ENCODE results near the gene DCAF17.

DNA sequence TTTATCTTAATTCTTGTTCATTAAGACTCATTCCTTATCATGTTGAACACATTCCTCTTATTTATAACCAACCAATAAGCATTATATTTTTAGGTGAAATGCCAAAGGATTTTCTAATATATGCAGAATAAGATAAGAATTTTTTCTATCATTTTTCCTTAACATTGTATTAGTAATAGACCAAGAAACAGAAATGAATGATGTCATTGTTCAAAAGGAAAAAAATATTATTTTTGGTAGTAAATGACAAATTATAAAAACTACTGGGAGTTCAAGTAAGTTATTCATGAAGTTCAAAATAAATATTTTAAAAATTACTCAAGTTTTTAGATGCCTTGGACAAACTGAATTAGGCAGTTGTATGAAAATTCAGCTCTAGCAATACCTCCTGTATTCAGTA is 25.5 kb downstream of the DCAF17 start:
- TF ChIP-seq, protein P1, sequence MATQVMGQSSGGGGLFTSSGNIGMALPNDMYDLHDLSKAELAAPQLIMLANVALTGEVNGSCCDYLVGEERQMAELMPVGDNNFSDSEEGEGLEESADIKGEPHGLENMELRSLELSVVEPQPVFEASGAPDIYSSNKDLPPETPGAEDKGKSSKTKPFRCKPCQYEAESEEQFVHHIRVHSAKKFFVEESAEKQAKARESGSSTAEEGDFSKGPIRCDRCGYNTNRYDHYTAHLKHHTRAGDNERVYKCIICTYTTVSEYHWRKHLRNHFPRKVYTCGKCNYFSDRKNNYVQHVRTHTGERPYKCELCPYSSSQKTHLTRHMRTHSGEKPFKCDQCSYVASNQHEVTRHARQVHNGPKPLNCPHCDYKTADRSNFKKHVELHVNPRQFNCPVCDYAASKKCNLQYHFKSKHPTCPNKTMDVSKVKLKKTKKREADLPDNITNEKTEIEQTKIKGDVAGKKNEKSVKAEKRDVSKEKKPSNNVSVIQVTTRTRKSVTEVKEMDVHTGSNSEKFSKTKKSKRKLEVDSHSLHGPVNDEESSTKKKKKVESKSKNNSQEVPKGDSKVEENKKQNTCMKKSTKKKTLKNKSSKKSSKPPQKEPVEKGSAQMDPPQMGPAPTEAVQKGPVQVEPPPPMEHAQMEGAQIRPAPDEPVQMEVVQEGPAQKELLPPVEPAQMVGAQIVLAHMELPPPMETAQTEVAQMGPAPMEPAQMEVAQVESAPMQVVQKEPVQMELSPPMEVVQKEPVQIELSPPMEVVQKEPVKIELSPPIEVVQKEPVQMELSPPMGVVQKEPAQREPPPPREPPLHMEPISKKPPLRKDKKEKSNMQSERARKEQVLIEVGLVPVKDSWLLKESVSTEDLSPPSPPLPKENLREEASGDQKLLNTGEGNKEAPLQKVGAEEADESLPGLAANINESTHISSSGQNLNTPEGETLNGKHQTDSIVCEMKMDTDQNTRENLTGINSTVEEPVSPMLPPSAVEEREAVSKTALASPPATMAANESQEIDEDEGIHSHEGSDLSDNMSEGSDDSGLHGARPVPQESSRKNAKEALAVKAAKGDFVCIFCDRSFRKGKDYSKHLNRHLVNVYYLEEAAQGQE (IDR thresholded peaks at IDR 0.05; ENCODE audit: borderline replicate concordance): no peak
- TF ChIP-seq, protein P2, sequence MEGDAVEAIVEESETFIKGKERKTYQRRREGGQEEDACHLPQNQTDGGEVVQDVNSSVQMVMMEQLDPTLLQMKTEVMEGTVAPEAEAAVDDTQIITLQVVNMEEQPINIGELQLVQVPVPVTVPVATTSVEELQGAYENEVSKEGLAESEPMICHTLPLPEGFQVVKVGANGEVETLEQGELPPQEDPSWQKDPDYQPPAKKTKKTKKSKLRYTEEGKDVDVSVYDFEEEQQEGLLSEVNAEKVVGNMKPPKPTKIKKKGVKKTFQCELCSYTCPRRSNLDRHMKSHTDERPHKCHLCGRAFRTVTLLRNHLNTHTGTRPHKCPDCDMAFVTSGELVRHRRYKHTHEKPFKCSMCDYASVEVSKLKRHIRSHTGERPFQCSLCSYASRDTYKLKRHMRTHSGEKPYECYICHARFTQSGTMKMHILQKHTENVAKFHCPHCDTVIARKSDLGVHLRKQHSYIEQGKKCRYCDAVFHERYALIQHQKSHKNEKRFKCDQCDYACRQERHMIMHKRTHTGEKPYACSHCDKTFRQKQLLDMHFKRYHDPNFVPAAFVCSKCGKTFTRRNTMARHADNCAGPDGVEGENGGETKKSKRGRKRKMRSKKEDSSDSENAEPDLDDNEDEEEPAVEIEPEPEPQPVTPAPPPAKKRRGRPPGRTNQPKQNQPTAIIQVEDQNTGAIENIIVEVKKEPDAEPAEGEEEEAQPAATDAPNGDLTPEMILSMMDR (IDR thresholded peaks at IDR 0.05; ENCODE audit: poor library complexity, severe bottlenecking): no peak
- no peak for TF ChIP-seq EZH2 (IDR thresholded peaks at IDR 0.05; ENCODE audit: borderline replicate concordance, insufficient read depth, low read length, poor library complexity, severe bottlenecking)
- TF ChIP-seq TAF1 (IDR thresholded peaks at IDR 0.05; ENCODE audit: low read depth): no peak
- no peak for TF ChIP-seq SMC3 (conservative IDR thresholded peaks at IDR 0.05; ENCODE audit: poor library complexity)
- TF ChIP-seq RAD21 (conservative IDR thresholded peaks at IDR 0.05): no peak
- no peak for TF ChIP-seq POLR2AphosphoS5 (IDR thresholded peaks at IDR 0.05)
- TF ChIP-seq EP300 (conservative IDR thresholded peaks at IDR 0.05; ENCODE audit: poor library complexity, severe bottlenecking): no peak
- TF ChIP-seq MXI1 (conservative IDR thresholded peaks at IDR 0.05; ENCODE audit: poor library complexity, severe bottlenecking): no peak
